OCI-LY3 (cell line): ENCODE results near the gene NSG1.

Experiments used
- CTCF ChIP-seq: fragments of 200-600, 300-600 bp; sonication (generic); IDR thresholded peaks from 2 replicates; pipeline ENCODE4 v1.5.1; 2014; ENCODE audit warnings: antibody characterized with exemption, low read length, low read depth
- EZH2phosphoT487 ChIP-seq: fragments of 200-600 bp; shearing (Covaris generic); IDR thresholded peaks from 2 replicates; pipeline ENCODE4 v1.6.1; 2018; ENCODE audit warnings: antibody characterized with exemption, mixed run types, low read depth

- TF ChIP-seq CTCF (no peak), EZH2phosphoT487 (no peak)
These were observed 1.1 kb upstream of the NSG1 start for GRCh38 chr4:4385729-4386295.
